ENCODE data around the gene TAS2R3. TPM values are rescaled to one million over a fixed set of nuclear protein-coding genes. Genes with fewer than 3 reads are reported as not detected.

Gene TAS2R3
- total and polyA plus RNA-seq, 2 of the 13 experiments (the other 11 are each of a cell fraction or from before 2014, with no cell fraction given) = 0.74 to 1.1 TPM

GRCh38 chr7:141738592-141739013, 25.3 kb upstream of the TAS2R3 start (continued):
- TF ChIP-seq ZNF563 (CRISPR knock-in tag; IDR thresholded peaks at IDR 0.05) (no peak), SAP130 (CRISPR knock-in tag; IDR thresholded peaks at IDR 0.05; ENCODE audit: low read depth) (no peak), BRD4 (CRISPR knock-in tag; IDR thresholded peaks at IDR 0.05) (0 out of 2 replicates have a peak, but pooled peaks have one; percentile 12), TERF1 (CRISPR knock-in tag; IDR thresholded peaks at IDR 0.05) (no peak), ATF7 (IDR thresholded peaks at IDR 0.05) (no peak), ATF7 (CRISPR knock-in tag; IDR thresholded peaks at IDR 0.05) (no peak), SP2 (CRISPR knock-in tag; IDR thresholded peaks at IDR 0.05) (no peak), ZNF432 (CRISPR knock-in tag; IDR thresholded peaks at IDR 0.05; ENCODE audit: borderline replicate concordance) (no peak), ZBTB2 (CRISPR knock-in tag; IDR thresholded peaks at IDR 0.05; ENCODE audit: low read depth) (0 out of 2 replicates have a peak, but pooled peaks have one; percentile 1), SOX6 (IDR thresholded peaks at IDR 0.05) (no peak), SOX6 (CRISPR knock-in tag; IDR thresholded peaks at IDR 0.05) (no peak), NCOR1 (IDR thresholded peaks at IDR 0.05; ENCODE audit: borderline replicate concordance, low read length) (no peak), SPEN (CRISPR knock-in tag; IDR thresholded peaks at IDR 0.05; ENCODE audit: low read depth) (no peak), ZNF704 (CRISPR knock-in tag; IDR thresholded peaks at IDR 0.05; ENCODE audit: borderline replicate concordance) (no peak), CHCHD3 (CRISPR knock-in tag; IDR thresholded peaks at IDR 0.05) (no peak), HHEX (CRISPR knock-in tag; IDR thresholded peaks at IDR 0.05) (no peak), ZBTB20 (CRISPR knock-in tag; IDR thresholded peaks at IDR 0.05; ENCODE audit: borderline replicate concordance, low read depth) (no peak), FOXK2 (IDR thresholded peaks at IDR 0.05) (no peak), HIC2 (CRISPR knock-in tag; IDR thresholded peaks at IDR 0.05; ENCODE audit: low read depth) (no peak), SIX4 (CRISPR knock-in tag; IDR thresholded peaks at IDR 0.05) (no peak), ZNF234 (CRISPR knock-in tag; conservative IDR thresholded peaks at IDR 0.05) (no peak)
- TF ChIP-seq, protein P1, sequence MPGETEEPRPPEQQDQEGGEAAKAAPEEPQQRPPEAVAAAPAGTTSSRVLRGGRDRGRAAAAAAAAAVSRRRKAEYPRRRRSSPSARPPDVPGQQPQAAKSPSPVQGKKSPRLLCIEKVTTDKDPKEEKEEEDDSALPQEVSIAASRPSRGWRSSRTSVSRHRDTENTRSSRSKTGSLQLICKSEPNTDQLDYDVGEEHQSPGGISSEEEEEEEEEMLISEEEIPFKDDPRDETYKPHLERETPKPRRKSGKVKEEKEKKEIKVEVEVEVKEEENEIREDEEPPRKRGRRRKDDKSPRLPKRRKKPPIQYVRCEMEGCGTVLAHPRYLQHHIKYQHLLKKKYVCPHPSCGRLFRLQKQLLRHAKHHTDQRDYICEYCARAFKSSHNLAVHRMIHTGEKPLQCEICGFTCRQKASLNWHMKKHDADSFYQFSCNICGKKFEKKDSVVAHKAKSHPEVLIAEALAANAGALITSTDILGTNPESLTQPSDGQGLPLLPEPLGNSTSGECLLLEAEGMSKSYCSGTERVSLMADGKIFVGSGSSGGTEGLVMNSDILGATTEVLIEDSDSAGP (CRISPR knock-in tag; IDR thresholded peaks at IDR 0.05; ENCODE audit: borderline replicate concordance) = no peak
- TF ChIP-seq, protein P2, sequence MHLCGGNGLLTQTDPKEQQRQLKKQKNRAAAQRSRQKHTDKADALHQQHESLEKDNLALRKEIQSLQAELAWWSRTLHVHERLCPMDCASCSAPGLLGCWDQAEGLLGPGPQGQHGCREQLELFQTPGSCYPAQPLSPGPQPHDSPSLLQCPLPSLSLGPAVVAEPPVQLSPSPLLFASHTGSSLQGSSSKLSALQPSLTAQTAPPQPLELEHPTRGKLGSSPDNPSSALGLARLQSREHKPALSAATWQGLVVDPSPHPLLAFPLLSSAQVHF (CRISPR knock-in tag; IDR thresholded peaks at IDR 0.05) = no peak
- TF ChIP-seq, protein P3, sequence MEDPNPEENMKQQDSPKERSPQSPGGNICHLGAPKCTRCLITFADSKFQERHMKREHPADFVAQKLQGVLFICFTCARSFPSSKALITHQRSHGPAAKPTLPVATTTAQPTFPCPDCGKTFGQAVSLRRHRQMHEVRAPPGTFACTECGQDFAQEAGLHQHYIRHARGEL (CRISPR knock-in tag; IDR thresholded peaks at IDR 0.05) = no peak
